Duodenal mucosa (tissue), 2 donors: ENCODE data around the gene KCNC4.

ENCODE experiments used
- H3K27ac ChIP-seq: one replicate; pipeline ENCODE4 v1.7.0; 2013; ENCODE audit warnings: low read depth, low read length
- H3K27me3 ChIP-seq, 2 donors: one replicate each; pipeline ENCODE4 v1.7.0; 2013; ENCODE audit warnings: low read length in 2 of 2, control low read depth in 1 of 2; ENCODE audit not compliant: insufficient read depth in 2 of 2, control insufficient read depth in 1 of 2
- H3K36me3 ChIP-seq, 2 donors: one replicate each; pipeline ENCODE4 v1.7.0; 2013; ENCODE audit warnings: low read length in 2 of 2, control low read depth in 1 of 2; ENCODE audit not compliant: insufficient read depth in 2 of 2, control insufficient read depth in 1 of 2
- H3K4me1 ChIP-seq, 2 donors: one replicate each; pipeline ENCODE4 v1.7.0; 2013; ENCODE audit warnings: low read length in 2 of 2, control low read depth in 1 of 2; ENCODE audit not compliant: insufficient read depth in 2 of 2, control insufficient read depth in 1 of 2
- H3K4me3 ChIP-seq, 2 donors: one replicate each; pipeline ENCODE4 v1.7.0; 2013; ENCODE audit warnings: low read length in 2 of 2, low read depth in 1 of 2
- H3K9ac ChIP-seq, 2 donors: one replicate each; pipeline ENCODE4 v1.7.0; 2013; ENCODE audit warnings: low read length in 2 of 2, low read depth in 1 of 2
- H3K9me3 ChIP-seq, 2 donors: one replicate each; pipeline ENCODE4 v1.7.0; 2013; ENCODE audit warnings: low read length in 2 of 2, control low read depth in 1 of 2; ENCODE audit not compliant: control insufficient read depth in 1 of 2

Gene KCNC4

DNA sequence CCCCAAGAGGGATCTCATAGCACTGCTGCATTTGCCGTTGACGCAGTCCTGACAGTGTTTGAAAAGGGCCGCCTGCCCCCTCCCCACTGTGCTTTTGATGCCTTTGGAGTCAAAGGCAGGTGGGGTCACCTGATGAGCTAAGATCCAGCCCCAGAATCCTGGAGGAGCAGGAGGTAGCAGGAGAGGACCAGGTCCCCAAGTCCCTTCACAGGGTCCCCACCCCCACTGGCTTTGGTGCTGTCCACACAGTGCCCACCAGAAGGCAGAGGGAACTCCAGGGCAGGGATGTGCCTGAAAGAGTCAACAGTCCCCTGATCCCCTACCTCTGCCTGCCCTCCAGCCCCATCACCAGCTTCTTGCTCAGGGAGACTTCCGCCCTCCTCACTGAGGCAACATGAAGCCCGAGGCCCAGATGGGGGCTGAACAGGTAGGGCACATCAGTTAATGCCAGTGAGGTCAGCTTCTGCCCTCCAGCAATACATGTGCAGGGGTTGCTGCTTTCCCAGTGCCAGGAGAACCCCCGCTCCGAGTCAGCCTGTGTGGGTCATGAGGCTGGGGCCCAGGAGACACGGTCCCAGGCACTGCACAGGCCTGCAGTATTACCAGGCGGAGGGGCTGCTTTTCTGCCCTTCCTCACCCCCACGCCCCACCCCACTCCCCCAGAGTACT, 8.8 kb upstream of the KCNC4 start:
- Histone ChIP-seq H3K9me3 (no peaks in the 10 kb centered on the region), H3K4me3 (no peak overlapping the region), H3K27ac (no peak overlapping the region), H3K4me1 (peaks cover 0 to 7% of the 10 kb centered on the region in 2 donors), H3K9ac (no peak overlapping the region), H3K36me3 (no peaks in the 10 kb centered on the region), H3K27me3 (no peaks in the 10 kb centered on the region)

DNA sequence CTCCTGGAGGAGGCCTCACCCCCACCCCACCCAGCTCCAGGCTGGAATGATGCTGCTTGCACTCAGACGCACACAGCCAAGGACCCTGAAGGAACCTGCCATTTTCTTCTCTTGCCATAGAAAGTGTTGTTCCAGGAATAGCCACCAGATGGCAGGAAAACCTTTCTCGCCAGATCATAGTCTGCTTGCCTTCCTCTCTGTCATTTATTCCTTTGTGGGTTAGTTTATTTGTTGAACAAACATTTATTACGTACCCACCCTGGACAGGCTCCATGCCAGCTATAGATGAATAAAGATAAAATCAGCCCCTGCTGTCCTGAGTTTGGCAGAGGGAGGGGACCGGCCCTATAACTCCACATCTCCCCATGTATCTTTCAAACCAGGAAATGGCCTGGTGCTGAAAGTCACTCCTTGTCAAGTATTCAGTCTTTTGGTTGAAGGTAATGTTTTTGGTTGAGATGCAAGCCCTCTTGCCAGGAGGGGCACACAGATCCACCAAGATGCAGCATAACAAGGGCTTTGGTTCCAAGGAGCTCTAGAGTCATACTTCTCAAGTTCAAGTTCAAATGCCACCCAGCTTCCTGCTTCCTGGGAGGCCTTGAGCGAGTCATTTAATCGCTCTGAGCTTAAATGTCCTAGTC, 7.0 kb upstream of the KCNC4 start:
- Histone ChIP-seq H3K4me1 (peaks cover 0 to 7% of the 10 kb centered on the region in 2 donors), H3K27ac (no peak overlapping the region), H3K27me3 (no peaks in the 10 kb centered on the region), H3K4me3 (no peak overlapping the region), H3K9me3 (no peaks in the 10 kb centered on the region), H3K9ac (no peak overlapping the region), H3K36me3 (no peaks in the 10 kb centered on the region)

DNA sequence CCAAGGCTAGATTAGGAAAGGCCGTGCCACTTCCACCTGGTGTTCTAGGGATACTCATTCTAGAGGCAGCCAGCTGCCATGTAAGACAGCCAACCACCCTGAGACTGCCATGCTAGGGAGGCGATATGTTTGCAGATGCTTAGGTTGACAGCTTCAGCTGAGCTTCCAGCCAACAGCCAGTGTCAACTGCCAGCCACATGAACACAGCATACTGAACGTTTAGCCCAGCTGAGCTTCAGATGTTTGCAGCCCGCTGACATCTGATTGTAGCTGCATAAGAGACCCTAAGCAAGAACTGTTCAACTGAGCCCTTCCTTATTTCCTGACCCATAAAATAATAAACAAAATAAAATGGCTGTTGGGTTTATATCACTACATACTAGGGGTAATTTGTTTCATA, 5.0 kb upstream of the KCNC4 start:
- no peaks in the 10 kb centered on the region for H3K36me3 ChIP-seq
- H3K9ac ChIP-seq: no peak overlapping the region
- H3K4me3 ChIP-seq: no peak overlapping the region
- H3K27me3 ChIP-seq: no peaks in the 10 kb centered on the region
- peaks cover 7 to 10% of the 10 kb centered on the region in 2 donors for H3K4me1 ChIP-seq
- no peaks in the 10 kb centered on the region for H3K9me3 ChIP-seq
- no peak overlapping the region for H3K27ac ChIP-seq

DNA sequence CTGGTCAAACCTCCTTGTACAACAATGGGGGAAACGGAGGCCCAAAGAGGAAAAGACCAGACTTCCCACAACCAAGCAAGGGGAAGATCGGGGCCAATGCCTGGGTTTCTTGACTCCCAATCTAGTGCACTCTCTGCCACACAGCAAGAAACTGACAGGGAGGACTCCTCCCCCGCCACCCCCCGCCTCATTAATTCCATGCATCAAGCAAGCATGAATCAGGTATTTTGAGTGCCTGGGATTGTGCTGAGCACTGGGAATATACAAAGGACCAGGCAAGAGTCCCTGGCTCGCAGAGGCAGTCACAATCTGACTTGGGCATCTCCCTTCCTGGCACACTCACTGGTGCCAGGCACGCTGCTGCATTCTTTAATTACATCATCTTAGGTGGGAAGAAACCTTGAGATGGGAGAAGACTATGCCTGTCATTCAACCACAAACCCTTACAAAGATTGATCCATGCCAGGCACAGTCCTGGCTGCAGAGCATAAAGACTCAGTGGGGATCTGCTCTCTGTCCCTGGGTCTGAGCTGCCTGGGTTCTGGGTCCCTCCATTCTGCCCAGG, 4.4 kb upstream of the KCNC4 start:
- Histone ChIP-seq H3K36me3 (no peaks in the 10 kb centered on the region), H3K27me3 (no peaks in the 10 kb centered on the region), H3K4me3 (no peak overlapping the region), H3K27ac (no peak overlapping the region), H3K4me1 (peaks cover 7 to 10% of the 10 kb centered on the region in 2 donors), H3K9ac (no peak overlapping the region), H3K9me3 (no peaks in the 10 kb centered on the region)

DNA sequence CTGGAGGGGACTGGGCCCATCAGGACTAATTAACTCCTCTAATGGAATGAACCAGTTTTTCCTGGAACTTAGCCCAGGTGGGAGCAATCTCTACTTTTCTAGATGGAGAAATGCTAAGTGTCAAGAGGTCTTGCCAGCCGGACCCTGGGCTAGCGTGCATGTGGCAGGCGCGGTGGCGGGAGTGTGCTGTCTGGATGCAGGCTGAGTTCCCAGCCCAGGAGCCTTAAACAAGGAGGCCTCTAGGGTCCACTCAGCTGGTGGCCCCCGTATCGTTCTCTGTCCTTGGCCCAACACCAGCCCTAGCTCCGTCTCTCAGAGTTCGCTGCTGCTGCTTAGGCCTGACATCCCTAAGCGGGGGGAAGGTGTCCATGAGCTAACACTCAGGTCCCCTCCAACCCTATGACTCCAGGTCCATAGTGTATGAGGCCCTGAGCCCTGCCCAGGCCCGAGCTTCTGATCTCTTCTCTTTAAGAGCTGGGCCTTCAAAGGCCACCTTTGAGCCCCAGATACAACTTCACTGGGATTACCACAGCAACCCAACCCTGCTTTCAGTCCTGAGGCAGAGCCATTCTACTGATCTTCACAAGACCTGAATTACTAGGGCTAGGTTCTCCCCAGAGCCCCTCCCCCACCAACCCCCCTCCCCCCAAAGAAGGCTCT, 3.7 kb upstream of the KCNC4 start:
- no peak overlapping the region for H3K4me3 ChIP-seq
- peaks cover 3 to 4% of the 10 kb centered on the region in 2 donors for H3K27me3 ChIP-seq
- no peaks in the 10 kb centered on the region for H3K36me3 ChIP-seq
- peaks cover 10 to 15% of the 10 kb centered on the region in 2 donors for H3K4me1 ChIP-seq
- no peak overlapping the region for H3K27ac ChIP-seq
- H3K9me3 ChIP-seq: no peaks in the 10 kb centered on the region
- no peak overlapping the region for H3K9ac ChIP-seq

DNA sequence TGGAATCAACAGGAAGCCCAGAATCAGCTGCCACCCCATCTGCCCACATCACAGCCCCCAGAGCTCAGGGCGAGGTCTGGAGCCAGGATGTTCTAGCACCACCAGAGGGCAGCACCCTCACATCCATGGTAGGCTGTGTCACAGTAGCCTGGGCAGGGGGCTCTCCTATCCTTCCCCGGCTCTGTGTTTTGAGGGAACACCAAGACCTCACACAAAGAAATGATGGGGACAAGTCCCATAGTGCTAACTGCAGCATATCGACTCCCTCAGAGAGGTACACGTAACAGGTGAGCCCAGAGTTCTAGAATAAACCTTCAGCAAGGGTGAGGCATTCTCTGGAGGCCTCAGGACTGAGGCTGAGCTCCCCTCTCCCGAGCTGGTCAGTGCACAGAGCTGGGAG, 2.3 kb upstream of the KCNC4 start:
- Histone ChIP-seq H3K9ac (no peak overlapping the region), H3K9me3 (no peaks in the 10 kb centered on the region), H3K27ac (no peak overlapping the region), H3K4me3 (no peak overlapping the region), H3K27me3 (peaks cover 3 to 4% of the 10 kb centered on the region in 2 donors), H3K4me1 (peaks cover 10 to 19% of the 10 kb centered on the region in 2 donors), H3K36me3 (no peaks in the 10 kb centered on the region)

DNA sequence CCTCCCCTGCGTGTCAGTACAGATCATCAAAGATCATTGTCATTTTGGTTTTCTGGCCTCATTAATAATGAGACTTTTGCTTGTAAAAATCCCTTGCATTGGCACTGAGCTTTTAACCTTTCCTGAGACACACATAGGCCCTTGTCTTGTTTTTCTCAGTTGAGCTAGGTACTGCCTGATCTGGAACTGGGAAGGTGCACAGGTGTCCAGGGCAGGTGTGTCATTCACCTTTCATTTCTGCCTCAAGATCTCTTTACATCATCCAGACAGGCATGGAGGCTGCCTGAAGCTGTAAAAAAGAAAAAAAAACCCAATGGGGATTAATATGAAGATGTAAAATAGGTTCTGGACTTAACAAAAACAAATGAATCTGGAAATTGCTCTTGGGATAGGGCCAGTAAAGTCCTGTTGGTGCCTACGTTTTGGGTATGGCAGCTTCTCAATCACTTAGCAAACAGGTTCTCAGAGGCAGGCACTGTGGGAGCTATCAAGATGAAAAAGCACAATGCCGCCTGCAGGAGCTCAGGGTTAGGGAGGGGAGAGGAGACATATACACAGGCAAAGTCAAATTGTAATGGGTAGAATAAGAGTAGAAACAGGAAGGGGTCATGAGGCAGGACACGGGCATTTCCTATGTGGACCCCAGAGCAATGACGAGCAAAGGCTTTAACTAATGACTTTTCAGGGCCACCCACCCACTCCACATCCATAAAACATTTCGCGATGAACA, 1.0 kb upstream of the KCNC4 start:
- peaks cover 3 to 19% of the 10 kb centered on the region in 2 donors for H3K4me1 ChIP-seq
- peak overlapping the region; percentile 68 to 69 for H3K9ac ChIP-seq
- no peaks in the 10 kb centered on the region for H3K9me3 ChIP-seq
- no peaks in the 10 kb centered on the region for H3K36me3 ChIP-seq
- peaks cover 3 to 4% of the 10 kb centered on the region in 2 donors for H3K27me3 ChIP-seq
- H3K27ac ChIP-seq: peak overlapping the region; percentile 60
- peak overlapping the region; percentile 71 to 81 for H3K4me3 ChIP-seq

DNA sequence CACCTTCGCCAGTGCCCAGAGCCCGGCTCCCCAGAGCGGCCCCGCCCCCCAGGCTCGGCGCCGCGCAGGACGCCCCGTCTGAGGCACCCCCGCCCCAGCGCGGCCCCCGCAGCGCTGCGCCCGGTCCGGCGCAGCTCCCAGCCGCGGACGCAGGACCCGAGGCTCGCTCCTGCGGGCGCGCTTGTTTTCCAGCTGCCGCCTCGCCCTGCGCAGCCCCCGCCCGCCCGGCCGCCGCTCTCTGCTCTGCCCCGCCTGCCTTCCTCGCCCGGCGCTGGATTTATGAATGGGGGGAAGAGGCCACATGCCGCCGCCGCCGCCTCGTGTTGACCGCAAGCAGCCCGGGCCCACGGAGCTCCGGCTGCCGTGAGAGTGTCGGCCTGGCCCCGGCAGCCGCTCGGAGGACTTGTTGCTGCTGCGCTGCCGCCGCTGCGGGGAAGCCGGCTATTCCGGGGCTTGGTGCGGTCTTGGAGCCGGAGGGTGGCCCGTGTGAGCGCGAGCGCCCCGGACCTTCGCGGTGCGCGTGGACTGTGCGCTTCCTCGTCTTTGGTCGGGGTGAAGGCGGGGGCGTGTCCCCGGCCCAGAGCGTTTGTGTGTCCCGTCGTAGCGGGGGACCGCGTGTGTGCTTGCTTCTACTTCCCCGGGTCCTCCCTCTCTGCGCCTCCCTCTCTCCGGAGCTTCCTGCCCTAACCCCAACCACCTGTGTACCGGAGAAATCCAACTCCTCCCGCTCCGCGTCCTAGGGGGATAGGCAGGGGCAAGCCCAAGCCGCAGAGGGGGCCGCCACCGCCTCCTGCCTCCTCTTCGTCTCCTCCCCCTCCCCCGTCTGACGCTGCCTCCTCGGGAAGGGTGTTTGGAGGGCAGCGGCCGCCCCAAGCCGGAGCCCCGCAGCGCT, 736 bp downstream of the KCNC4 start:
- peak overlapping the region; percentile 72 to 81 for H3K4me3 ChIP-seq
- no peaks in the 10 kb centered on the region for H3K9me3 ChIP-seq
- peak overlapping the region; percentile 54 to 55 for H3K9ac ChIP-seq
- H3K36me3 ChIP-seq: no peaks in the 10 kb centered on the region
- no peak overlapping the region for H3K27ac ChIP-seq
- peaks cover 8 to 19% of the 10 kb centered on the region in 2 donors for H3K4me1 ChIP-seq
- peaks cover 3 to 4% of the 10 kb centered on the region in 2 donors for H3K27me3 ChIP-seq

DNA sequence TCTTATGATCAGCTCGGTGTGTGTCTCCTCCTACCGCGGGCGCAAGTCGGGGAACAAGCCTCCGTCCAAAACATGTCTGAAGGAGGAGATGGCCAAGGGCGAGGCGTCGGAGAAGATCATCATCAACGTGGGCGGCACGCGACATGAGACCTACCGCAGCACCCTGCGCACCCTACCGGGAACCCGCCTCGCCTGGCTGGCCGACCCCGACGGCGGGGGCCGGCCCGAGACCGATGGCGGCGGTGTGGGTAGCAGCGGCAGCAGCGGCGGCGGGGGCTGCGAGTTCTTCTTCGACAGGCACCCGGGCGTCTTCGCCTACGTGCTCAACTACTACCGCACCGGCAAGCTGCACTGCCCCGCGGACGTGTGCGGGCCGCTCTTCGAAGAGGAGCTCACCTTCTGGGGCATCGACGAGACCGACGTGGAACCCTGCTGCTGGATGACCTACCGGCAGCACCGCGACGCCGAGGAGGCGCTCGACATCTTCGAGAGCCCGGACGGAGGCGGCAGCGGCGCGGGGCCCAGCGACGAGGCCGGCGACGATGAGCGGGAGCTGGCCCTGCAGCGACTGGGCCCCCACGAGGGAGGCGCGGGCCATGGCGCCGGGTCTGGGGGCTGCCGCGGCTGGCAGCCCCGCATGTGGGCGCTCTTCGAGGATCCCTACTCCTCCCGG, 1.5 kb downstream of the KCNC4 start:
- Histone ChIP-seq H3K27me3 (peaks cover 3 to 4% of the 10 kb centered on the region in 2 donors), H3K4me3 (peak overlapping the region; percentile 72 to 81), H3K36me3 (no peaks in the 10 kb centered on the region), H3K9me3 (no peaks in the 10 kb centered on the region), H3K9ac (peak overlapping the region; percentile 54 to 55), H3K4me1 (peaks cover 8 to 19% of the 10 kb centered on the region in 2 donors), H3K27ac (no peak overlapping the region)
